Testis (tissue), 3 donors: ENCODE results near the gene NPC1L1. TPM values are rescaled to one million over a fixed set of nuclear protein-coding genes. Genes with fewer than 3 reads are reported as not detected.
A peak's percentile ranks its signal among the peaks of the same experiment; 100 is the strongest.

Experiments used
- DNase-seq: peaks from one replicate; pipeline ENCODE4 v3.0.0-alpha.2; 2019
- H3K27ac ChIP-seq, 2 donors: fragments of 200-600 bp; sonication (generic); one replicate each; pipeline ENCODE4 v1.5.1; 2019
- H3K27me3 ChIP-seq: fragments of 200-600 bp; sonication (generic); one replicate; pipeline ENCODE4 v1.5.1; 2019
- H3K36me3 ChIP-seq: fragments of 200-600 bp; sonication (generic); one replicate; pipeline ENCODE4 v1.5.1; 2017; ENCODE audit warnings: low read depth; ENCODE audit errors: missing control alignments
- H3K4me1 ChIP-seq: fragments of 200-600 bp; sonication (generic); one replicate; pipeline ENCODE4 v1.5.1; 2019
- H3K4me3 ChIP-seq, 2 donors: fragments of 200-600 bp; sonication (generic); one replicate each; pipeline ENCODE4 v1.5.1; 2017 to 2019
- H3K9me3 ChIP-seq: fragments of 200-600 bp; sonication (generic); one replicate; pipeline ENCODE4 v1.5.1; 2017
- POLR2A ChIP-seq: fragments of 450-650 bp; IDR thresholded peaks from one replicate; pipeline ENCODE4 v1.6.1; 2017; ENCODE audit warnings: antibody characterized with exemption, mild to moderate bottlenecking, moderate library complexity
- WGBS, 2 donors: methylation state at CpG; one replicate each; pipeline ENCODE4 v1.1.5; 2018; 5-methylcytosine and 5-hydroxymethylcytosine counted together
- intact Hi-C: fragments of 100-400 bp; cut with DNase I; formaldehyde crosslinking; loops from one replicate; pipeline ENCODE4 v1.15.1; 2023; ENCODE audit warnings: low total_unique reads
- polyA plus RNA-seq: library from polyadenylated mRNA; stranded (reverse); fragments of 350-450 nt; fragmentation: Illumina TruSeq; extraction: RNeasy Lipid Tissue Mini Kit (QIAGEN cat#74804); gene quantifications from one replicate; pipeline ENCODE4 v1.2.3, GENCODE V29; 2014; ENCODE audit warnings: low read depth, low replicate concordance; ENCODE audit not compliant: insufficient read depth
- total RNA-seq, 2 donors: library from RNA; depleted of rRNA; stranded (reverse); fragments of >200 nt; gene quantifications; one replicate each; pipeline ENCODE4 v1.2.3, GENCODE V29; 2016
- TF ChIP-seq, protein P1 (sequence below), 3 experiments: fragments of 450-650 bp in 2 of 3; fragments of 200-600 bp in 1 of 3; sonication (generic) in 1 of 3; IDR thresholded peaks; one replicate each; pipeline ENCODE4 v1.5.1; 2016 to 2019; ENCODE audit warnings: antibody characterized with exemption in 3 of 3, mild to moderate bottlenecking in 2 of 3, moderate library complexity in 1 of 3

Gene NPC1L1
- total and polyA plus RNA-seq, 3 donors from 2014 or later = 0.37 to 0.83 (median 0.55) TPM

DNA sequence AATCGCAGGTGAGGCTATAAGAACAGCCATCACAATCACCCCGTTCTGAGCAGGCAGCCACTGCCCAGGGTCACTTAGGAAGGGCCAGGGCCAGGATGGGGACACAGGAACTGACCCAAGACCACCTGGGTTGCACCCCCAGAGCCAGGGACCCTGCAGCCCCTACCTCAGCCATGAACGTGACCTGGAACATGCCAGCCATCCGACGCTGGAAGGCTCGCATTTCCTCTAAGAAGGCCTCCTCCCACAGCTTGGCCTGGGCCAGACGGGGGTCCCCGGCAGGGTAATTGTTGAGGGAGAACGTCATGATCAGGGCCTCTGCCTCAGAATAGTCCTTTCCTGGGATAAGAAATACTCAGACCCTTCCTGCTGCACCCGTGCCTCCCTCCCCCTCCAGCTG is 5.0 kb downstream of the NPC1L1 start:
- no peak overlapping the region for H3K4me3 ChIP-seq
- no peaks in the 10 kb centered on the region for H3K36me3 ChIP-seq
- no peaks in the 10 kb centered on the region for H3K4me1 ChIP-seq
- intact Hi-C loops = no loop called here
- TF ChIP-seq, protein P1, sequence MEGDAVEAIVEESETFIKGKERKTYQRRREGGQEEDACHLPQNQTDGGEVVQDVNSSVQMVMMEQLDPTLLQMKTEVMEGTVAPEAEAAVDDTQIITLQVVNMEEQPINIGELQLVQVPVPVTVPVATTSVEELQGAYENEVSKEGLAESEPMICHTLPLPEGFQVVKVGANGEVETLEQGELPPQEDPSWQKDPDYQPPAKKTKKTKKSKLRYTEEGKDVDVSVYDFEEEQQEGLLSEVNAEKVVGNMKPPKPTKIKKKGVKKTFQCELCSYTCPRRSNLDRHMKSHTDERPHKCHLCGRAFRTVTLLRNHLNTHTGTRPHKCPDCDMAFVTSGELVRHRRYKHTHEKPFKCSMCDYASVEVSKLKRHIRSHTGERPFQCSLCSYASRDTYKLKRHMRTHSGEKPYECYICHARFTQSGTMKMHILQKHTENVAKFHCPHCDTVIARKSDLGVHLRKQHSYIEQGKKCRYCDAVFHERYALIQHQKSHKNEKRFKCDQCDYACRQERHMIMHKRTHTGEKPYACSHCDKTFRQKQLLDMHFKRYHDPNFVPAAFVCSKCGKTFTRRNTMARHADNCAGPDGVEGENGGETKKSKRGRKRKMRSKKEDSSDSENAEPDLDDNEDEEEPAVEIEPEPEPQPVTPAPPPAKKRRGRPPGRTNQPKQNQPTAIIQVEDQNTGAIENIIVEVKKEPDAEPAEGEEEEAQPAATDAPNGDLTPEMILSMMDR (IDR thresholded peaks at IDR 0.05) = no peak
- no peak for TF ChIP-seq POLR2A
- H3K9me3 ChIP-seq = no peaks in the 10 kb centered on the region
- no peak overlapping the region for H3K27ac ChIP-seq
- no peaks in the 10 kb centered on the region for H3K27me3 ChIP-seq
- no peak for DNase-seq
- 74 to 92% methylated on average over 9 to 10 of the region's 10 CpGs for WGBS, 2 donors

DNA sequence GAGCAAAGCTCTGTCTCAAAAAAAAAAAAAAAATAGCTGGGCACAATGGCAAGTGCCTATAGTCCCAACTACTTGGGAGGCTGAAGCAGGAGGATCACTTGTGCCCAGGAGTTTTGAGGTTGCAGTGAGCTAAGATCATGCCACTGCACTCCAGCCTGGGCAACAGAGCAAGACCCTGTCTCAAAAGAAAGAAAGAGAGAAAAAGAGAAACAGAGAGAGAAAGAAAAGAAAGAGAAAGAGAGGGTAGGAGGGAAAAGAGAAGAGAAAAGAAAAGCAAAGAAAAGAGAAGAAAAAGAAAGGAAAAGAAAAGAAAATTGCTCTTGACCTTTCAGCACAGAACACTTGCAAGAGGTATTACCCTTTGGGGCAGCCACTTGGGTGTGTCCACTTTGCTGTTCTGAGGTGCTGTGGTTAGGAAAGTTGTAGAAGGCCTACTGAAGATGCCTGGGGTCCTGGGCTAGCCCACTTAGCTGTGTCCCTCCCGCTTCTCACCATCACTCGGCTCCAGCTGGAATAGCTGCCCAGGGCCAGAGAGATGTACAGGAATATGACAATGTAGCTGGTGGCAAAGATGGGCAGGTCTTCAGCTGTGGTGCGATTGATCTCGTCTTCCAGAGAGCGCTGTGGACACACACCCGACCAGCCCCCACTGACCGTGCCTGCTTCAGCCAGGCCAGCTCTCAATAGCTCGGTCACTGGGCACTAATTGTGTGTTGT is 5.6 kb downstream of the NPC1L1 start:
- H3K4me1 ChIP-seq = no peaks in the 10 kb centered on the region
- H3K27me3 ChIP-seq = no peaks in the 10 kb centered on the region
- no peaks in the 10 kb centered on the region for H3K9me3 ChIP-seq
- WGBS, 2 donors = 90 to 100% methylated on average over 2 to 8 of the region's 8 CpGs
- intact Hi-C loops = no loop called here
- TF ChIP-seq POLR2A = no peak
- TF ChIP-seq, protein P1 (IDR thresholded peaks at IDR 0.05) = no peak
- no peak overlapping the region for H3K27ac ChIP-seq
- H3K4me3 ChIP-seq = no peak overlapping the region
- no peak for DNase-seq
- no peaks in the 10 kb centered on the region for H3K36me3 ChIP-seq

DNA sequence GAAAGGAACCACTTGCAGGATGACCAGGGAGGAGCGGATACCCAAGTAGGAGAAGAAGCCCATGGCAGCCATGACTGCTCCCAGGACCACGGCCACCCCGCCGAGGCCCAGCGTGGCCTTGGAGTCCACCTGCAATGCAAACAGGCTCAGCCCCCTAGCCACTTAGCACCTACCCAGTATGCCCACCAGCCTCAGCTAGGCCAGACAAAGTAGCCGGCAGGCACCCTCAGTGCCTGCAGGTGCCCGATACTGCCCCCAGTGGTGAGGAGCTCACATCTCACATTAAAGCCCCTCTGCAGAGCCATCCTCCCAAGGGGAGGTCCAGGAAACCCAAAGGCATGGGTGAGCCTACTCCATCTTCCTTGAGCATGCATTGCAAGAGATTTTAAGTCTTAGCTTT is 6.6 kb downstream of the NPC1L1 start:
- H3K27me3 ChIP-seq = no peaks in the 10 kb centered on the region
- H3K9me3 ChIP-seq = no peaks in the 10 kb centered on the region
- no peaks in the 10 kb centered on the region for H3K36me3 ChIP-seq
- H3K27ac ChIP-seq = no peak overlapping the region
- DNase-seq = no peak
- H3K4me1 ChIP-seq = no peaks in the 10 kb centered on the region
- H3K4me3 ChIP-seq = no peak overlapping the region
- intact Hi-C loops = no loop called here
- 59 to 95% methylated on average over 4 to 7 of the region's 7 CpGs for WGBS, 2 donors
- TF ChIP-seq, protein P1 (IDR thresholded peaks at IDR 0.05) = peak in 1 of 3 experiments; percentile 41
- no peak for TF ChIP-seq POLR2A

DNA sequence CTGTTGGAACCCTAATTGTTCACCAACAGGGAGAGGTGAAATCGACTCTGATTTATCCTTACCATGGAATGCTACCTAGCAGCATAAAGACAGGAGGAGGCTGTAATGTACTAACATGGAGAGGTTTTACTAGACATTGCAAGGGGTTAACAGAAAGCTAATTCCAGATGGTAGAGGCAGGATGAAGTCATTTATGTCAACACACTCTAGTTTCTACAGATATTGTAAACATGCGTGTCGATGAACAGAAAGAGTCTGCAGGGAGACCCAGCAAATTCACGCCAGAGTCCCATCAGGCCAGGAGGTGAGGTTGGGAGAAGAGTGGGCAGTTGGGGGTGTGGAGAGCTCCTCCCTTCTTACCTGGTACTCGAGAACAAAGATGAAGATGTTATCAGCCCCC is 7.0 kb downstream of the NPC1L1 start:
- intact Hi-C loops = no loop called here
- Histone ChIP-seq H3K9me3 (no peaks in the 10 kb centered on the region), H3K27ac (no peak overlapping the region), H3K36me3 (no peaks in the 10 kb centered on the region), H3K4me3 (no peak overlapping the region), H3K4me1 (no peaks in the 10 kb centered on the region), H3K27me3 (no peaks in the 10 kb centered on the region)
- TF ChIP-seq POLR2A = no peak
- TF ChIP-seq, protein P1 (IDR thresholded peaks at IDR 0.05) = no peak
- no peak for DNase-seq
- 82 to 84% methylated on average over 5 of the region's 5 CpGs for WGBS, 2 donors
